Germinal center (tissue), 1 donor: ENCODE data around the gene COLEC12.

Source experiments
- DNase-seq: peaks from one replicate; pipeline ENCODE4 v3.0.0; 2012; ENCODE audit warnings: mixed read lengths, low spot score

COLEC12 gene

GRCh38 chr18:361100-361732 lies 139.3 kb downstream of the COLEC12 start:
- DNase-seq = no peak

- DNase-seq = no peak
Measured at GRCh38 chr18:360676-361075, 139.8 kb downstream of the COLEC12 start.

GRCh38 chr18:356778-357177 lies 143.7 kb downstream of the COLEC12 start:
- no peak for DNase-seq

- DNase-seq = no peak
Measured at GRCh38 chr18:355678-356077, 144.8 kb downstream of the COLEC12 start.

- no peak for DNase-seq
Measured at GRCh38 chr18:354471-354870, 146.0 kb downstream of the COLEC12 start.

- no peak for DNase-seq
Measured at GRCh38 chr18:354003-354402, 146.5 kb downstream of the COLEC12 start.

- no peak for DNase-seq
Measured at GRCh38 chr18:352438-352837, 148.1 kb downstream of the COLEC12 start.

GRCh38 chr18:350953-351572 lies 149.4 kb downstream of the COLEC12 start:
- DNase-seq = no peak

GRCh38 chr18:346600-346999 lies 153.9 kb downstream of the COLEC12 start:
- DNase-seq = no peak

- DNase-seq = no peak
Measured at GRCh38 chr18:341102-341501, 159.4 kb downstream of the COLEC12 start.

- DNase-seq = no peak
Measured at GRCh38 chr18:340044-340443, 160.5 kb downstream of the COLEC12 start.

- DNase-seq = no peak
Measured at GRCh38 chr18:339200-339599, 161.3 kb downstream of the COLEC12 start.

- no peak for DNase-seq
Measured at GRCh38 chr18:336713-337112, 163.8 kb downstream of the COLEC12 start.

- no peak for DNase-seq
Measured at GRCh38 chr18:335733-336132, 164.8 kb downstream of the COLEC12 start.

- no peak for DNase-seq
Measured at GRCh38 chr18:334575-335132, 165.8 kb downstream of the COLEC12 start.

- no peak for DNase-seq
Measured at GRCh38 chr18:332721-333510, 167.6 kb downstream of the COLEC12 start.

- no peak for DNase-seq
Measured at GRCh38 chr18:332007-332406, 168.5 kb downstream of the COLEC12 start.

GRCh38 chr18:331221-331821 lies 169.2 kb downstream of the COLEC12 start:
- no peak for DNase-seq

- DNase-seq = no peak
Measured at GRCh38 chr18:328928-329327, 171.6 kb downstream of the COLEC12 start.

- DNase-seq = no peak
Measured at GRCh38 chr18:326846-327245, 173.7 kb downstream of the COLEC12 start.

- no peak for DNase-seq
Measured at GRCh38 chr18:323253-323622, 177.3 kb downstream of the COLEC12 start.

- DNase-seq = no peak
Measured at GRCh38 chr18:321865-322467, 178.5 kb downstream of the COLEC12 start.
